NCI-H1417 treated with DMSO at 0.1 percent for 48 hours (cell line): ENCODE results near the gene SNTB2.
A peak's percentile ranks its signal among the peaks of the same experiment; 100 is the strongest.

Experiments used
- DNase-seq: peaks from one replicate; lab custom pipeline; 2025; lab: John Stamatoyannopoulos, UW

Gene SNTB2

GRCh38 chr16:69319381-69319780, 132.4 kb downstream of the SNTB2 start:
- no peak for DNase-seq

- DNase-seq, result no peak
Observed at GRCh38 chr16:69319826-69320739, 133.1 kb downstream of the SNTB2 start.

GRCh38 chr16:69320740-69321073, 133.7 kb downstream of the SNTB2 start:
- DNase-seq, result no peak

- no peak for DNase-seq
Observed at GRCh38 chr16:69321080-69321479, 134.1 kb downstream of the SNTB2 start.

- no peak for DNase-seq
Observed at GRCh38 chr16:69322343-69322742, 135.4 kb downstream of the SNTB2 start.

- DNase-seq, result no peak
Observed at GRCh38 chr16:69323415-69323814, 136.5 kb downstream of the SNTB2 start.

GRCh38 chr16:69324013-69324531, 137.1 kb downstream of the SNTB2 start:
- DNase-seq, result no peak

GRCh38 chr16:69324585-69325253, 137.8 kb downstream of the SNTB2 start:
- DNase-seq, result no peak

GRCh38 chr16:69325784-69326171, 138.8 kb downstream of the SNTB2 start:
- DNase-seq, result no peak

- DNase-seq, result no peak
Observed at GRCh38 chr16:69326172-69326873, 139.4 kb downstream of the SNTB2 start.

- DNase-seq, result no peak
Observed at GRCh38 chr16:69327585-69328310, 140.8 kb downstream of the SNTB2 start.

- DNase-seq, result no peak
Observed at GRCh38 chr16:69328854-69329316, 141.9 kb downstream of the SNTB2 start.

GRCh38 chr16:69329369-69330285, 142.7 kb downstream of the SNTB2 start:
- DNase-seq, result no peak

GRCh38 chr16:69330286-69331109, 143.5 kb downstream of the SNTB2 start, which contains the start of gene PDF:
TSS of gene PDF (minus strand) at chr16:69330588. CDS start at chr16:69330570, 18 bp downstream.
- DNase-seq, result peak; percentile 47

- DNase-seq, result no peak
Observed at GRCh38 chr16:69334696-69335095, 147.7 kb downstream of the SNTB2 start.

- DNase-seq, result no peak
Observed at GRCh38 chr16:69338557-69339288, 151.8 kb downstream of the SNTB2 start.

GRCh38 chr16:69339289-69340094, 152.5 kb downstream of the SNTB2 start, which contains the start of the genes COG8 and NIP7:
TSS of gene COG8 (minus strand) at chr16:69339564. CDS start at chr16:69339552, 12 bp downstream.
TSS of gene NIP7 (plus strand) at chr16:69339772. CDS start at chr16:69339830, 58 bp downstream.
- peak; percentile 89 for DNase-seq
